NT2/D1 (cell line): ENCODE data around the gene AHCYL2.

Experiments used
- SUZ12 ChIP-seq: IDR thresholded peaks from 2 replicates; pipeline ENCODE4 v1.6.1; 2011; ENCODE audit not compliant: insufficient read length, insufficient read depth; ENCODE audit errors: extremely low read depth
- YY1 ChIP-seq: IDR thresholded peaks from 2 replicates; pipeline ENCODE4 v1.6.1; 2011; ENCODE audit not compliant: insufficient read length, insufficient read depth

DNA sequence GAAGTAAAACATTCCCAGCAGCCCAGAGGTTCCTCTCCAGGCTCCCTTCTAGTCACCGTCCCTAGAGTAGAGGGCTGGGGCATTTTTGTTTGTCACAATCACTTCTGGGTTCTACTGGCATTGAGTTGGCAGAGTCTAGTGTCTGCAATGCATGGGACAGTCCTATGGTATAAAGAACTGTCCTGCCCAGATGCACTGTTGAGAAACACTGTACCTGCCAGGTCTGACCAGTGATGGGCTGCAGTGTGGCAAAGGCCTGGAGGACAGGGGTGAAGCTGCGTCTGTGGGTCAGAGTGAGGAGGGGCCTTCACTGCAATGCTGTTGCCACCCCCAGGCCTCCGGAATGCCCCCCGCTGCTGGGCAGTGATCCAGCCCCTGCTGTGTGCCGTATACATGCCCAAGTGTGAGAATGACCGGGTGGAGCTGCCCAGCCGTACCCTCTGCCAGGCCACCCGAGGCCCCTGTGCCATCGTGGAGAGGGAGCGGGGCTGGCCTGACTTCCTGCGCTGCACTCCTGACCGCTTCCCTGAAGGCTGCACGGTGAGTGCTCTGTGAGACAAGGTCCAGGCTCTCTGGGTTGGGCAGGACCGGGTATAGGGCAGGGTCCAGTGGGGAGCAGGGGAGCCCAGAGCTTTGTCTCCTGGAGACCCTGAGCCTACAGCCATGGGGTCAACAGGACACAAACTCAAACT, 21.6 kb upstream of the AHCYL2 start:
- no peak for TF ChIP-seq YY1
- no peak for TF ChIP-seq SUZ12
